ENCODE results near the gene TPR.

The TPR gene

DNA sequence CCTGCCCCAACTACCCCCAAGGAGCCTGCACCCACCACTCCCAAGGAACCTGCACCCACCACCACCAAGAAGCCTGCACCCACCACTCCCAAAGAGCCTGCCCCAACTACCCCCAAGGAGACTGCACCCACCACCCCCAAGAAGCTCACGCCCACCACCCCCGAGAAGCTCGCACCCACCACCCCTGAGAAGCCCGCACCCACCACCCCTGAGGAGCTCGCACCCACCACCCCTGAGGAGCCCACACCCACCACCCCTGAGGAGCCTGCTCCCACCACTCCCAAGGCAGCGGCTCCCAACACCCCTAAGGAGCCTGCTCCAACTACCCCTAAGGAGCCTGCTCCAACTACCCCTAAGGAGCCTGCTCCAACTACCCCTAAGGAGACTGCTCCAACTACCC lies 67.6 kb downstream of the TPR start:
- H3K27ac ChIP-seq, result no peak overlapping the region
- H3K4me1 ChIP-seq (ENCODE audit: control insufficient read depth in 1 of 2, insufficient read depth in 1 of 2, low read depth in 1 of 2, low read length in 1 of 2), result no peaks in the 10 kb centered on the region
- no peaks in the 10 kb centered on the region for H3K27me3 ChIP-seq
- H3K9me3 ChIP-seq, result no peaks in the 10 kb centered on the region
- H3K4me3 ChIP-seq (ENCODE audit: low read depth in 1 of 2, low read length in 1 of 2), result no peak overlapping the region
- no peak for TF ChIP-seq CTCF (IDR thresholded peaks at IDR 0.05)
- peaks cover 18% of the 10 kb centered on the region for H3K36me3 ChIP-seq

GRCh38 chr1:186306533-186306932 lies 68.5 kb downstream of the TPR start:
- H3K36me3 ChIP-seq, result peaks cover 10% of the 10 kb centered on the region
- no peak for TF ChIP-seq CTCF (IDR thresholded peaks at IDR 0.05)
- no peaks in the 10 kb centered on the region for H3K4me1 ChIP-seq (ENCODE audit: control insufficient read depth in 1 of 2, insufficient read depth in 1 of 2, low read depth in 1 of 2, low read length in 1 of 2)
- no peaks in the 10 kb centered on the region for H3K27me3 ChIP-seq
- no peaks in the 10 kb centered on the region for H3K9me3 ChIP-seq
- H3K27ac ChIP-seq, result no peak overlapping the region
- no peak overlapping the region for H3K4me3 ChIP-seq (ENCODE audit: low read depth in 1 of 2, low read length in 1 of 2)

DNA sequence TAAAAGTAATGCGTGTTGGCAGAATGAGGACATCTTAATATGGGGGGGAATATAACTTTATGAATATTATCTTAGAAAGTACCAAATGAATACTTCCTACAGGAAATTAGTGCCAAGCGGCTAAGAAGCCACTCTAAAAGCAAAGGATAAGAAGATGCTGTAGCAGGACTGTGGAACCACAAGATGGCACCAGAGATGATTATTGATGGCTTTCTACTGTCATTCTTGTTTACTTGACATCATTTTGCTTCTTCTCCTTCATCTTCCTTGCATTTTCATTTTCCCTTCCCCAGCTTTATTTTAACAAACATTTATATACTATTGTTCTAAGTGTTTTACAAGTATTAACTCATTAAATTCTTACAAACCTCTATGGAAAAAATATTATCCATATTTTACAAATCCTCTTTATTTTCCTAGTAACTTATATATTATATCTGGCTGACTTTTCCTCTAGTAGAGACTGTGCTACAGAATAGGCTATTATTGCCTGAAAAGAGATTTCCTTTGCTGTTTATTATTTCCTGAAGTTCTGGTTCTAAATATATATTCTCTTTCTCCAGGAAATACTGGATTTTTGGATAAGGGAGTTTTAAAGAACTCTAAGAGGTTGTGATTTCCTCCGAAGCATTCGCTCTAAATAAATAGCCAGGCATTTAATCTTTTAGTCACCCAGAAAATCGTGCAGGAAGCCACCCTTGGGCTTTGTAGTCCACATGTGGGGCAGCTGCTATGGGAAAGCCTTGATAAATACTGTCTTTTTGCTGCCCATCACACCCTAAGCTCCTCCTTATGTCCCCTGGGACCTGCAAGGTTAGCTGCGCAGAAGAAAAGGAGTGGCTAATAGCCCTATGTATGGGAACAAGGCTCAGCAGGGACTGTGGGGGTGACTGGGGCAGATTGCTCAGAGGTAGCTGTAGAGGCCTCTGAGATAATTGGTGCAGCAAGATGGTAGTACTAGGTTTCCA lies 69.8 kb downstream of the TPR start:
- Histone ChIP-seq H3K36me3 (no peaks in the 10 kb centered on the region), H3K9me3 (no peaks in the 10 kb centered on the region), H3K4me1 (ENCODE audit: control insufficient read depth in 1 of 2, insufficient read depth in 1 of 2, low read depth in 1 of 2, low read length in 1 of 2) (no peaks in the 10 kb centered on the region), H3K27ac (no peak overlapping the region), H3K27me3 (no peaks in the 10 kb centered on the region), H3K4me3 (ENCODE audit: low read depth in 1 of 2, low read length in 1 of 2) (no peak overlapping the region)
- TF ChIP-seq CTCF (IDR thresholded peaks at IDR 0.05), result no peak

DNA sequence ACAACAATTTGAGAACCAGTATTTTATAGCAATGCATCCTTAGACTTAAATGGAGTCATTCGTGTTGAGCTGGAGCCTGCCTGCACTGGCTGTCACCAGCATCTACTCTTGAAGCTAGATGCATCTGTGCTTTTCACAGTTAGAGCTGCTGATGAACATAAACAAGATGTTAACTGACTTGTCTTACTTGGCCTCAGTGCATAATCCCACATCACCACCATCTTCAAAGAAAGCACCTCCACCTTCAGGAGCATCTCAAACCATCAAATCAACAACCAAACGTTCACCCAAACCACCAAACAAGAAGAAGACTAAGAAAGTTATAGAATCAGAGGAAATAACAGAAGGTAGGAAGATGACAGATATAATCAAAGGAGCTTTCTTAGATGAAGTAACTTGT lies 71.1 kb downstream of the TPR start:
- H3K36me3 ChIP-seq, result no peaks in the 10 kb centered on the region
- no peak for TF ChIP-seq CTCF (IDR thresholded peaks at IDR 0.05)
- H3K27ac ChIP-seq, result no peak overlapping the region
- H3K4me3 ChIP-seq (ENCODE audit: low read depth in 1 of 2, low read length in 1 of 2), result no peak overlapping the region
- H3K9me3 ChIP-seq, result no peaks in the 10 kb centered on the region
- no peaks in the 10 kb centered on the region for H3K27me3 ChIP-seq
- H3K4me1 ChIP-seq (ENCODE audit: control insufficient read depth in 1 of 2, insufficient read depth in 1 of 2, low read depth in 1 of 2, low read length in 1 of 2), result no peaks in the 10 kb centered on the region

- no peak for TF ChIP-seq CTCF (IDR thresholded peaks at IDR 0.05)
- no peak overlapping the region for H3K4me3 ChIP-seq (ENCODE audit: low read depth in 1 of 2, low read length in 1 of 2)
- no peaks in the 10 kb centered on the region for H3K36me3 ChIP-seq
- no peaks in the 10 kb centered on the region for H3K9me3 ChIP-seq
- no peak overlapping the region for H3K27ac ChIP-seq
- H3K27me3 ChIP-seq, result no peaks in the 10 kb centered on the region
- H3K4me1 ChIP-seq (ENCODE audit: control insufficient read depth in 1 of 2, insufficient read depth in 1 of 2, low read depth in 1 of 2, low read length in 1 of 2), result no peaks in the 10 kb centered on the region
These were observed 72.6 kb downstream of the TPR start for GRCh38 chr1:186302381-186302920.

Measured in neutrophil (primary cell).